ENCODE results near the gene ZNF853.

ZNF853 gene

DNA sequence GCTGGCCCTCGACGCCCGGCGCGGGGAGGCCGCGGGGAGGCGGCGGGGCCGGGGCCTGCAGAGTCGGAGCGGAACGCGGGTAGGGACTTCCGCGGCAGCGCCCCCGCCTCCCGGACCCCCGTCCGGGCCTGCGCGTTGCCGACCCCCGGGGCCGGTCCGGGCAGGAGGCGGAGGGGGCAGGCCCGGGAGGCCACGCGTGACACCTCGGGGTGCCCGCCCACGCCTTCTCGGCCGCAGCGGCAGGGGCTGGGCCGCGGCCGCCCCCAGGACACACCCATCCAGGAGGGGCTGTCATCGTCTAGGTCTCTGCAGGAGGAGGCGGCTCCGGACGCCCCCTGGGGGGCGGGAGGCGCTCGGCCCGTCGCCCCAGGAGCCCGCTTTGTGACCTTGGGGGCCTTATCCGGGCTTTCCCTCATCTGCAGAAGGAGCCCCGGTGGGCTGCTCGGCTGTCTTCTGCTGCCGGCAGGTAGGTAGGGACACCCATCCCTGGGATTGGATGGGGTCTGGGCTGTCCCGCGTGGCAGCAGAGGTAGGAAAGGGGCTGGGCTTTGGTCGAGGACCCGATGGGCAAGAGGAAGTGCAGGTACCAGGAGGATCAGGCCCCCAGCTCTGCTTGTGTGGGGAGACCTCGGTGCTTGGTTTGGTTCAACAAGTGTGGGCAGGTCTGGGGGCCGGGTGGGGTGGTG lies 22.3 kb downstream of the ZNF853 start:
- DNase-seq = peak; percentile 68 to 72

DNA sequence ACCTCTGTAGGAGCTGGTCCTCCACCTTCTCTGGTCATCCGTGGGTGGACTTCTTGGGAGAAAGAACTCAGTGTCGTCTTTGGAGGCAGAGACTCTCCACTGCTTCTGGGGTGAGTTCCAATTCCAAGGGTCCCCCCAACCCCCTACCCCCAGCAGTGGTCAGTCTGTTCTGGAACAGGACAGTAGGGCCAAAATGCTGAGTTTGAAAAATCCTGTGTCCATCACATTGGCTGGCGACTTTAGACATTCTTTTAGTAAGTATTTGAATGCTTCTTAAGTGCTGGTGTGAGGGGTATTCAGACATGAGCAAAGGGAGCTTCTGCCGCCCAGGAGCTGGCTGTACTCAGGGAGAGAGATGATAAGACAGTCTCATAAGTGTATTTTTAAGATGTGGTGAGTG lies 23.6 kb downstream of the ZNF853 start:
- no peak for DNase-seq

DNA sequence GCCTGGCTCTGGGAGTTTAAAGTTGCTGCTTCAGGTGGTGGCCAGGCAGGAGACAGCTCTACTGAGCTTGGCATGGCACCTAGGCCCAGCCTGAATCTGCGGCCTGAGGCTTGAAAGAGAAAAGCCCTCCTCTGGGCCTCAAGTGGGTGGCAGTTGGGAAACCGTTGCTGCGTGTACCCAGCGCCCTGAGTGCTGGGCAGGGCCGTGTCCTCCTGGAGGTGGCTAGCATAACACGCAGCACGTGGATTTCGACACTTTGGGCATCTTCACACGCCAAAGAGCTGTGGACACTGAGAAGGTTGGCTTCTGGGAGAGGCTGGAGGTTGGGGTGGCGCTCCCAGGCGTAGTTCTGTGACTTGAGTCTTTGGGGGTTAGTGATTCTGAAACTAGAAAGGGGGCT lies 24.2 kb downstream of the ZNF853 start:
- DNase-seq = no peak

DNA sequence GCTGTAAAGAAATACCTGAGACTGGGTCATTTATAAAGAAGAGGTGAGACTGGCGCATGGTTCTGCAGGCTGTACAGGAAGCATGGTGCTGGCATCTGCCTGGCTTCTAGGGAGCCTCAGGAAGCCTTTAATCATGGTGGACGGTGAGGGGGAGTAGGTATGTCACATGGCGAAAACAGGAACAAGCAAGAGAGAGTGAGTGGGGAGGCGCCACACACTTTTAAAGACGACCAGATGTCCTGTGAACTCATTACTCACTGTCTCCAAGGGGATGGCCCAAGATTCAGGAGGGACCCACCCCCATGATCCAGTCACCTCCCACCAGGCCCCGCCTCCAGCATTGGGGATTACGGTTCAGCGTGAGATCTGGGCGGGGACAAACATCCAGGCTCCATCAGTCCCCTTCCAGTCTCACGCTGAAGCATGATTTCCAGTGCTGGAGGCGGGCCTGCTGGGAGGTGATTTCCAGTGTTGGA lies 24.9 kb downstream of the ZNF853 start:
- peak in 1 of 2 donors; percentile 11 for DNase-seq

DNA sequence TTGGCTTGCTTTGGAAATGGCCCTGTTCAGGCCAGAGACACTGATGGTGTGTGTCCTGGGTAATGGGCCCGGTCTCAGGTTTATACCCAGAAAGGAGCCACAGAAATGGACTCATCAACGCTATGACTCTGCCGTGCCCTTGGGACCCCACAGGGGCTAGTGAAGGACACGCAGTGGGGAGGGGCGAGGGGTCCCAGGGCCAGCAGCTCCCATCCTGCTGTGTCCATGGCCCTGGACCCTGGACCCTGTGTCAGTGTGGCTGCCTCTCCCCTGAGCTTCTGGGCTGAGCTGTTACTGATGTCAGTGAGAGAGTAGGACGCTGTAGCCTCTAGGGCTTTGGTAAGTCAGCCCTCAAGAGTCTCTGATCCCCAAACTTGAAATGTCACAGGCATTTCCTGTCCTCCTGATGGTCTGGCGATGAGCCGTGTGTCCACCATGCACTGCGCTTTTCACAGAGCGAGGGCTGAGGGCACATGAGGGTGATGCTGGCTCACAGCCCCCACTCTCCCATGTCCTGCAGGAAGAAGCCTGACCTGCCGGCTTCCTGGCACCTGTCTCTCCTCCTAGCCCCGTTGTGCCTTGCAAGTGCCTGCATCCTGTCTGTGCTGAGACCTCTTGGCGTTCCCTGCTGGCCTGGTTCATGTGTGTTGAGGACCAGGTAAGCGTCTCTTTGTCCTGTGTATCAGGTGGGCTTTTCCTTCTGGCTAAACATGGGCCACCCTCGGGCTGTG lies 26.1 kb downstream of the ZNF853 start:
- no peak for DNase-seq

DNA sequence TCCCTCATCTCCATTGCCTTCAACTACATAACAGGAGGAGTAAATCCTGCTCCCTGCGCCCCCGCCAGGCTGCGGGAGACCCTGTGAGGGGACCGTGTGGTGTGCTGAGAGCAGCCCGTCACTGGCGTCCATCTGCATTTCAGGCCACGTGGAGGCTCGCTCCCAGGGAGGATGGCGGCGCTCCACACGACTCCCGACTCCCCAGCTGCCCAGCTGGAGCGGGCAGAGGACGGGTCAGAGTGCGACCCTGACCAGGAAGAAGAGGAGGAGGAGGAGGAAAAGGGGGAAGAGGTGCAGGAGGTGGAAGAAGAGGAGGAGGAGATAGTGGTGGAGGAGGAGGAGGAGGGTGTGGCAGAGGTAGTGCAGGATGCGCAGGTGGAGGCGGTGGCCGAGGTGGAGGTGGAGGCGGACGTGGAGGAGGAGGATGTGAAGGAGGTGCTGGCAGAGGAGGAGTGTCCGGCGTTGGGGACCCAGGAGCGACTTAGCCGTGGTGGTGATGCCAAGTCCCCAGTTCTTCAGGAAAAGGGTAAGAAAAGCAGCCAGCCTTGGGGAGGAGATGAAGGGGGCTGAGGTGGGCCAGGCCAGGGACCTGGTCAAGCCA lies 26.9 kb downstream of the ZNF853 start:
- no peak for DNase-seq

DNA sequence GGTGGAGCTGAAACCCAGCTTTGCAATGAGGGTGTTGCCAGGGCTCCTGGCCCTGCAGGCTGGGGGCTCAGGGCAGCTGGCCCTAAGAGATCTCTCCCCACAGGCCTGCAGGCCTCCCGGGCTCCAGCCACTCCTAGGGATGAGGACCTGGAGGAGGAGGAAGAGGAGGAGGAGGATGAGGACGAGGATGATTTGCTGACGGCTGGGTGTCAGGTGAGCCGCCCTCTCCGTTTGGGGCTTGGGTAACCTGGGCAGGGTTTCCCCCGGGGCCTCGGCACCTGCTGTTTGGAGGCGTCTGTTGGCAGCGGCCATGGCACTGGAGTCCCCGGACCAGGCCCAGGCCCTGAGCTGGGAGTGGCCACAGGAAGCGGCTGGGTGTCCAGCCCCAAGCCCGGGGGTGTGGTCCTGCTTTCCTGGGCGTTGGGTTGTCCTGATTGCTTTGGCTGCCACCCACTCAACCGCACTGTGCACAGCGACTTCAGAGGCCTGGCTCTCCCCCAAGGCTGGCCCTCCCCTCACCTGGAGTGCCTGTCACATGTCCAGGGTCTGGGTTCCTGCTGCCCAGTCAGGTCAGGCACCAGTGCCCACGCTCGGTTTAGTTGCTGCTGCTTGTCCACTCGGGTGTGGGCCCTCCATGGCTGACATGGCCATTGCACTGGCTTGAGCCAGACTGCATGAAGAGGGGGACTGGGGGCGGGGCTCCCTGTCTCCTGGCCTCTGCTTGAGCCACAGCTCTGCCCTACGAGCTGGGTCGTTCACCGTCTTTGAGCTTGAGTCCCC lies 27.6 kb downstream of the ZNF853 start:
- DNase-seq = no peak

DNA sequence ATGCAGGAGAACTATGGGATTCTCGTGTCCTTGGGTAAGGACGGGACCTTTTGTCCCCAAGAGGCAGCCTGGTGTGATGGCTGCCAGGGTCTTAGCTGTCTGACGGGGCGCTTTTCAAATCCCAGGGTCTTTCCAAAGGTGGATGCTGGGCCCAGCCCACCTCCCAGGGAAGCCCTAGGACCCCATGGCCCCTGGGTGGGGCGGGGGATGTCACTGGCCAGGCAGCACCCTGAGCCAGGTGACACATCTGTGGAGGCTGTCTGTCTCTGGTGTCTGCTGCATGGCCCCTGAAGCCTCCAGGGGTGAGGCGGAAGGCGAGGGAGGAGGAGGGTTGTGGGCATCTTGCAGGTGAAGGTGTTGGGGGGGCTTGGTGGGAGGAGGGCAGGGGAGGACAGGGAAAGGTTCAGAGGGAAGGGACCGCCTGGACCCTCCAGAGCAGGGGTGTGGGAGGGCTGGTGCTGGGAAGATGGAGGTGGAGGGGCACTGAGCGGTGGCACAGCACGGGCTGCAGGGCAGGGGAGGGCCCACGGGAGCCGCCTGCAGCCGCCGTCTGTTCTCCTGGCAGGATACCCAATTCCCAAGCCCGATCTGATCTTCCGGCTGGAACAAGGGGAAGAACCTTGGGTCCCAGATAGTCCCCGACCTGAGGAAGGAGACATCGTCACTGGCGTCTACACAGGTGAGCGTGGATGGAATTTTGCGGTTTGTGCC lies 28.7 kb downstream of the ZNF853 start:
- DNase-seq = no peak

DNA sequence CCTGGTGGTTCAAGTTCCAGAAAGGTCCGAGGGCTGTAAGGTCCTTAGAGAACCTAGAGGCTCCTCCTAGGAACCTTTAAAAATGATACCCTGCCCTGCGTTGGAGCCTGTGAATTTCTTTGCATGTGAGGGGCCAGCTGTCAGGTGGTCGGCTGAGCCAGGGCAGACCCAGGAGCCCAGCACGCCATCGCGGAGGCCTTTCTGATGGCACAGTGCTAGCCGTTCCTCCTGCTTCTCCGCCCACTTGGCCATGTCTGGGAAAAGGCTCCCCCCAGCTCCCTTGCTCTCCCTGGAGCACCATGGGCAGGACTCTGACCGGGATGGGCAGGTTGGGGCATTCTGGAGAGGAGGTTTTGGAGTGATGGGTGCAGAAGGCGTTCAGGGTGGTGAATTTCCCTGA lies 29.3 kb downstream of the ZNF853 start:
- no peak for DNase-seq

DNA sequence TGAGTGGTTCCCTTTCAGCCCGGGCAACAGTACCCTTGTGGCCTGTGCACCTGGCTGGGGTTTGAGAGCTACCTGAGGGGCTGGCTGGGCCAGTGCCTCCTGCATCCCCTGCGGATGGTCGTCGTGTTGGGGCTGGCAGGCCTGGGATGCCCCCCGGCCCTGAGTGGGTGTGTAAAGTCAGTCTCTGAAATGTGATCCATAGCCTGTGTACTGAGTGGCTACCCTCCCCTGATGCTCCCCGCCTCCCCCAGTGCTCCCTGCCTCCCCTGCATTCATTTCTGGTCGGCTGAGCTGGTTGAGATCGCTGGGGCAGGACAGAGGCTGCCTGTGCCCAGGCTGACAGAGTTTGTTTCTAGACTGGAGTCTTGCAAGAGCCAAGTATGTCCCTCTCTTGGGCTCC lies 31.1 kb downstream of the ZNF853 start:
- DNase-seq = no peak

DNA sequence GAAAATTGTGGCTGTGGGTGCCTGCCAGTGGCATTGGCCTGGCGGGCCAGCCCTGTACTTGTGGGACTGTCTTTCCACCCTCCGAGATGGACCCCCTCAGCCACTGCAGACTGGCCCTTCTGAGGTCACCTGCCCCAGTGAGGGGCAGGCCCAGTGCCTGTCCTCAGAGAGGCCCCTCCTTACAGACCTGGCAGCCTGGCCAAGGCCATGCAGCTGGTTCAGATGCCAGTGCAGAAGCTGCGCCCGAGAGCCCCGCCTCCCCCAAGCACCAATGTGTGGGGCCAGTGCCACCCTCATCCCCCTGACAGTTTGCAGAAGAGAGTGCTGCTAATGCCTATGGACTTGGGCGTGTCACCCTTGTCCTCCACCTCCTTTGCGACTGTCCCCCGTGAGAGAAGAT lies 31.7 kb downstream of the ZNF853 start:
- no peak for DNase-seq

DNA sequence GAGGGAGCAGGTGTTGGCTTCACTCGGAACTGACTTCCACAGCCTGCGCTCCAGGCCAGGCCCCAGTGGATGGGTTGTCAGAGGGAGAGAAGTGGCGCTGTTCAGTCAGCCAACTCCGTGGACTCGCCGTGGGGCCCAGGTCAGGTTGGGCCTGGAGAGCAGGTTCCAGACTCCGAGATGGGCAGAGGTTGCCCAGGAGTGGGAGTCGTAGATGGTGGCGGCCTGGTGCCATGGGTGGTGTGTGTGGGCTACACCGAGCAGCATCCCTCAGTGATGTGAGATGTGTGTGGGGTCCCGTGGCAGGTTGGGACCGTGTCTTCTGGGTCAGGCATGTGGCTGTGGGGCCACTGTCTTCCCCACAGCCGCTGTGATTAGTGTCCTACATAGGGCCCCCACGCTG lies 32.1 kb downstream of the ZNF853 start:
- no peak for DNase-seq

DNA sequence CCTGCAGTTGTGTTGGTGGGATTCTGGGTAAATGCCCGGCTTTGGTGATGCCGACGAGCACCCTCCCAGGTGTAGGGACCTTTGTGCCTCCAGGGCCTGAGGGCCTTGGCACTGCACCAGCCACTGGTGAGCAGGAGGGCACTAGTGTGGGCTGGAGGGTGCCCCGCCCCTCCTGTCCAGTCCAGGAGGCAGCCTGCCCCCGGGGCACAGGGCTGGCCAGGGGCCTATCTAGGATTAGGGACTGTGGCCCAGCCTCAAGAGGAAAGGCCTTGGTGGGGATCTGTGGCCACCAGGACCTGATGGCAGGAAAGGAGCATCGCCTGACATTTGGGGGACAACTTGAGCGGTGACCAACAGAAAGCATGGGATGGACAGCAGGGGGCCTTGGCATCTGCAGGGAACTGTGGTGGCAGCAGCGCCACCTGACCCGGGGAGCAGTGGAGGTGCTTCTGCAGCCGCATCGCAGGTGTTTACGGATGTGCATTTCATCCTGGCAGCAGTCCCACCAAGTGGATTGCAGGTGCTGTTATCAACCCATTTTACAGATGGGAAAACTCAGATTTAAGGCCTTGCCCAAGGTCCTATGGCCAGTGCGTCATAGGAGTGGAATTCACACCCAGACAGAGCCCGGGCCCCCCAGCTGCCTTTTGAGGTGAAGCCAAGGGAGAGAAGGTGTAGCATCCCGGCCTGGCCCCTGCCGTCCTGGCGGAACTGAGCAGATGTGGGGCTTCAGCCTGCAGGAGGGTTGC lies 32.8 kb downstream of the ZNF853 start:
- no peak for DNase-seq

DNA sequence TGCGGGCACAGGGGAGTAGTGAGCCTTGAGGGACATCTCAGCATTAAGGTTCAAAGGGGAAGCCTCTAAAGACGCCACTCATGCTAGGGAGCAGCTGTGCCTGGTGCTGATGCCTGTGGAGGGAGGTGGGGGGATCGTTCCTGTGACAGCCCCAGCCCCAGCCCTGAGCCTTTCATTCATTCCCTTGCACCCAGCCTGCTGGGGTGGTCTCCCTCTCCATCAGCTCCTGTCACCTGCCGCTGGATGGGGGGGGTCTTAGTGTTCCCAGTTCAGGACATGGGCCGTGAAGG lies 33.4 kb downstream of the ZNF853 start:
- DNase-seq = no peak

DNA sequence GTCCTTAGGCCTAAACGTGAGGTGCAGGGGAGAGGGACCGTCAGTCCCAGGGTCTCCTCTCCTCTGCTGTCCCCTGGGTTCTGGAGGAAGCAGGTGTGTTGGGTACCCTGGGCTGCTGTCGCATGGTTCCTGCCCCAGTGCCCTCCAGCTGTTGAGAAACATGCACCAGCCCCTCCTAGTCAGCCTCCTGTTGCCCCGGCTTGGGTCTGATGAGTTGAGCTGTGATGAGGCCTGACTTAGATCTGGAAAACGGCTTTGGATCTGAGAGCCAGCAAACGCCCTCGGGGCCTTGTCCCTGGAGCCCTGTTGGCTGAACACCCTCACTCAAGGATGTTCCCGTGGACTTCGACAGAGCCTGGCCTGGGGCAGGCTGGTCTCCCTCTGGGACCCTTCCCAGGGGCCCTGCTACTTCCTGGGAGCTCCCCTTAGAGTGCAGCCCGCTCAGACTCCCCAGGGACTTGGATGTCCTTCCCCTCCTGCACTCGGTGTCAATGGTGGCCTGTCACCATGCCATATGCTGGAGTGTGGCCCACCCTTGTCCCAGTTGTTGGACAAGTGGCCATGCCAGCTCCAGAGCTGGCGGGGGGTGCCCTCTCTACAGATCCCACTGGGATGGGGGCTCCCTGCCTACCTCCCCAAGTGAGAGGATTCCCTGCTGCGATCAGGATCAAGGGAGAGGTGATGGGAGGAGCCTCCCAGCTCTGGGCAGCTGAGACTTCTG lies 34.0 kb downstream of the ZNF853 start:
- DNase-seq = no peak

DNA sequence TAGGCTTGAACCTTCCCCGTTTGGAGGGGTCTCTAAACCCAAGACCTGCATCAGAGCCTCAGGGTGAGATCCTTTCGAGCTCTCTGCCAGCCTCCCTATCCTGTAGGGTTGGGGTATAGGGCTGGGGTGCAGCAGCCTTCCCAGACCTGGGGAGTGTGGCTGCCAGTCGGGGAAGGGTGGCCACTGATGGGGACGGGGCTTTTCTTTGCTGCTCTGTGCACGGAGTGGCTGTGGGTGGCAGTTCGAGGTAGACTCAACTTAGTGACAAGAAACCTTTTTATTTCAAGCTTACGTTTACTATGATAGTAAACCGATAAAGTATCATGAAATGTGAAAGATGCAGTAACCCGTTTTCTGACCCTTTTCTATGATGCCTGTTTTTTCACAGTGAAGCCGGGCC lies 34.7 kb downstream of the ZNF853 start:
- no peak for DNase-seq

DNA sequence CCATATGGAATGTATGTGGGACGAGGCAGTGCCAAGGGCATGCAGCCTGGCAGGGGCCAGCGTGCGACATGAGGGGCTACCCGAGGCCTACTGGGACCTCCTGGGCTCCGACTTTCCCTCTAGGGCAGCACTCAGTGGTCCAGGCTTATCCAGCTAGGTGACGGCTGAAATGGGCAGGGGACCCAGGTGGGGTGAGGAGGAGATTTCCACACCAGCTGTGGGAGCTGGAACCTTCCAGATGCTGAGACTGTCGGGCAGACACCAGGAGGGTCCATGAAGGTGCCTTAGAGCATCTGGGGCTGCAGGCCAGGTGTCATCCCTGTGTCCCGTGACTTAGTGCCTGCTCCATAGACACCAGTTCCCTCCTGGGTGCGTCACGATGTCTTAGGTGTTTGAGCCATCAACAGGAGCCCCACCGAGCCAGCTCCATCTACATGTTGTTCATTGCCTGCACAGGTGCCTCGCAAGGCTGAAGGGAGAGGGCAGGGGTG lies 35.2 kb downstream of the ZNF853 start:
- no peak for DNase-seq

DNA sequence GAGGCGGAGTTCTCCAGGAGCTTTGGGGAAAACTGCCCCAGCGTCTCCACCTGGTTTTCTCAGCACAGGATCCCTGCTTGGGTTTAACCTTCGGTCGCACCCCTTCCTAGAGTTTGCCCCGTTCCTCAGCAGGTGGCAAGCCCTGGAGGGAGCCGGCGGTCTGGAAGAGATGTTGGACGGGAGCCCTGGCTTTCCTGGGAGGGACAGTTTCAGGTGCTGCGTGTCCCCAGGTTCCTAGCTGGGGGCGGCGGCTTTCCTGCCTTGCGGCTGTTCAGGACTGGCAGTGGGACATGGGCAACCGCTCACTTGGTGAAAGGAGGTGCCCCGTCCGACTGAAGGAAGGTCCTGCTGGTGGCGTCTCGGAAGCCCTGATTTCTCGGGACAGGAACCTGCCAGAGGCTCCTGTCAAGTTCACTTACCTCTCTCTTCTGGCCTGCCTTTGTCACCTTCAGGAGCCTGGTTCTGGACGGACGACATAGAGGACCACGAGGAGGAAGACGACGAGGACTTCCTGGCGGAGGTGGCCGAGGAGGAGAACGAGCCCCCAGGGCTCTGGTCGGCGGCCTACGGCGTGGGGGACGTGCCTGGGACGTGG lies 36.5 kb downstream of the ZNF853 start:
- DNase-seq = no peak

DNA sequence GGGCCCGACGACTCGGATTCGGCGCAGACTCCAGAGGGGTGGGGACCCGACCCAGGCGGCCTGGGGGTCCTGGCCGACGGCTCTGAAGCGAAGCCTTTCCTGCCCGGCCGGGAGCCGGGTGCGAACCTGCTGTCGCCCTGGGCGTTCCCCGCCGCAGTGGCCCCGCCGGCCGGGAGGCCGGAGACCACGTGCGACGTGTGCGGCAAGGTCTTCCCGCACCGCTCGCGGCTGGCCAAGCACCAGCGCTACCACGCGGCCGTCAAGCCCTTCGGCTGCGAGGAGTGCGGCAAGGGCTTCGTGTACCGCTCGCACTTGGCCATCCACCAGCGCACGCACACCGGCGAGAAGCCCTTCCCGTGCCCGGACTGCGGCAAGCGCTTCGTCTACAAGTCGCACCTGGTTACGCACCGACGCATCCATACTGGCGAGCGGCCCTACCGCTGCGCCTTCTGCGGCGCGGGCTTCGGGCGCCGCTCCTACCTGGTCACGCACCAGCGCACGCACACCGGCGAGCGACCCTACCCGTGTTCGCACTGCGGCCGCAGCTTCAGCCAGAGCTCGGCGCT lies 37.1 kb downstream of the ZNF853 start:
- DNase-seq = no peak
